Measurements from ENCODE around the gene ATP8A1.

Gene ATP8A1

GRCh38 chr4:42458657-42459056 lies 198.2 kb downstream of the ATP8A1 start:
- no peak for DNase-seq

DNA sequence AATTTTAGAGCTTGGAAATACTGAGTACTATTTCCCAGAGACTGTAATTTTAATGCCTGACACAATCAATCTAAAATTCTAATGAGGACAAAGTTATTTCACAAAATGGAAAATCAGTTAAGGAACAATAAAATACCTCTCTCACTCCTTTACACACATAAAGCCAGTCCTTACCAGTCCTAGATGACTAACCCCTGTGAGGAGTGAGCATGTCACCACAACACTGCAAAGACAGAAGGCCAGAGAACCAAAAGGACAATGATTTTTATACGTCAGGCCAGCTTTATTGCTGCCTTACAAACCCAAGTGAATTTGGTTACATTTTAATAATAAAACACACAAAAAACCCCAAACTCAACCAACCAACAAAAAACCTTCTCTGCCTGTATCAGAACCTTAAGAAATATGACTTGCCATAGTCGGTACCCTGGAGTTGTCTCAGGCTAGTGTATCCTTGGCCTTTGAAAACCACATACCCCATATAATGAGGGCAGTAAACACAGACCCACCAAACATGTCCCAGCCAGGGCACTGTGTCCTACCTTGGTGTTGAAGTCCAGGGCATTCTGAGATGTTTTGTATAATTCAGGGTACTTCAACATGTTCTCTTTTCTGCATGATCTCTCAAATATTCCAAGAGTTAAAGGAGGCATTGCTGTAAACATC lies 202.0 kb downstream of the ATP8A1 start:
- no peak for DNase-seq

- no peak for DNase-seq
Measured at GRCh38 chr4:42453612-42454011, 203.3 kb downstream of the ATP8A1 start.

DNA sequence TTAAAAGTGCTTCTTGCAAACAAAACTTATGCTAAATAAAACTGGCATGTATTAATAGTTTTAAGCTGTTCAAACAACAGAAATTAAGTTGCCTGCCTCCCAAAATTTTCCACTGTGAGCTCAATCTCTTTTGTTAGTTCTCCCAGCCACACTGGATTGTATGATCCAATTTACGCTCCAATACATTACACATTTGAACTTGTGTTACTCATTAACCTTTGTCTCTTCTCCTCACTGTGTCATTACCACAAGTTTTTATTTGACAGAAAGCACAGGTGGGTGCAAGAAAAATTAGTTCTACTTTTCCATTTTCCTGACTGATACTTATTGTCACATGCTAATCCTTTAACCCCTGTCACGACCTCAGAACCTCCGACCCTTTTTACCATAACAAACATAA lies 204.1 kb downstream of the ATP8A1 start:
- no peak for DNase-seq

GRCh38 chr4:42446823-42447222 lies 210.1 kb downstream of the ATP8A1 start:
- DNase-seq = no peak

DNA sequence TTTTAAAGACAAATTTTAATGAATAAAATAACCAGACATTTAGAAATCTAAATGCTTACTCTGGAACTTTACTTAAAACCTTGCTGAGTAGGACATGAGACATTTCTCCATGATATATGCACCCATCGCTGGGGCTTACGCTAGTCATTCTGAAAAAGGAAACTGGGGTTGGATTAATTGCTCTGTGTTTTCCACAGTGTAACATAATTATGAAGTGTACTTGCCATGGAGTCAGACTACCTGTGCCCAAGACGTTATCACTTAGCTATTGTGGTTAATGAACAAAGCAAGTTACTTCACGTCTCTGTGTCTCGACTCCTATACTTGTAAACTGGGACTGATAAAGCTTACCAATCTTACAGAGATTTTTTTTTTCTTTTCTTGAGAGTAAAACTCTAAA lies 211.9 kb downstream of the ATP8A1 start:
- no peak for DNase-seq

DNA sequence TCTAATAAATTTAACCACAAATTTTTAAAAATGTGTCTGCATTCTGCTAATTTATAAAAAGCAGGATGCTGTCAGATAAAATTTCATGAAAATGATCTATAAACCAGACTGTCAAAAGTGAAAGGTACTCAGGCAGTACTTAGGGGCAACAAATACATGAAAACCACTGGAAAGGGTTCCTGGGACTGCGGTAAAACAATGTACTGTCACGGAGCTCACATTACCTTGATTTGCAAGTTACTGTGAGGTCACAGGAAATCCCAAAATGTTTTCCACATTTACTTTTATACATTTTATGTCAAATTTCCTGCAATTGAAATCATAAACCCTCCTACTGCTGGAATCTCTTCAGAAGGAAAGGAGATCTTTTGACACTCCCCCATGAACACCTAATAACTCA lies 214.3 kb downstream of the ATP8A1 start:
- DNase-seq = no peak

DNA sequence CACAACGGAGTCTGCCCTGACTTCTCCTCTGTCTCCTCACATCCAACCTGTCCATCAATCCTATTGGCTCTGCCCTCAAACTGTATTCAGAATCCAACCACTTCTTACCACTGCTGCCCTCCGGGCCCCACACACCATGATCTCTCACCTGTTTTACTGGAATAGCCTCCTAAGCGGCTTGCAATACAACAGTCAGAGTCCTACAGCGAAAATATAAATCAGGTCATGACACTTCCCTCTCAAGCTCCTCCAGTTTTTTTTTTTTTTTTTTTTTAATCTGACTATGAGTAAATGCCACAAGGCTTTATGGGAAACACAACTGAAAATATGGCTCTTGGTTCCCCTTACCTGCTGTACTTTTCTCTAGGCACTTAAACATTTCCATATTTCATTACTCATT lies 216.8 kb downstream of the ATP8A1 start:
- DNase-seq = no peak

GRCh38 chr4:42436928-42437565 lies 219.9 kb downstream of the ATP8A1 start:
- no peak for DNase-seq

GRCh38 chr4:42428036-42428435 lies 228.9 kb downstream of the ATP8A1 start:
- DNase-seq = no peak

- no peak for DNase-seq
Measured at GRCh38 chr4:42425146-42426065, 231.5 kb downstream of the ATP8A1 start.

DNA sequence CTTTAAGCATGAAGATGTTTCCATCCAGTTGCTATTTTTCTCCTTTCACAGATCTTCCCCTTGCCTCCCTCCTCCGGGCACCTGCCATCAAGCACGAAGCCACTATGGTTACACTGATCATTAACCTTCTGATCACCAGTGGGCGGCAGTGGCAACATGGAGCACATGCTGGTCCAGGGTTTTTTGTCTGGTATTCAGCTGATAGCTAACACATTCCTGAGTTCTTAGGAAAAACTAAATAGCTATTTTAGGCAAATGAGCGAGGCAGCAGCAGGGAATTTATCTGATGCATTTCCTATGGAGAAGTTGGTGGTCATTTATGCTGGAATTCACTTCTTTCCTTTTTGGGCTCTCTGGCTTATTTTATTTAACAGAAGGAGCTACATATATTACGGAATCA lies 236.8 kb downstream of the ATP8A1 start:
- DNase-seq = no peak

DNA sequence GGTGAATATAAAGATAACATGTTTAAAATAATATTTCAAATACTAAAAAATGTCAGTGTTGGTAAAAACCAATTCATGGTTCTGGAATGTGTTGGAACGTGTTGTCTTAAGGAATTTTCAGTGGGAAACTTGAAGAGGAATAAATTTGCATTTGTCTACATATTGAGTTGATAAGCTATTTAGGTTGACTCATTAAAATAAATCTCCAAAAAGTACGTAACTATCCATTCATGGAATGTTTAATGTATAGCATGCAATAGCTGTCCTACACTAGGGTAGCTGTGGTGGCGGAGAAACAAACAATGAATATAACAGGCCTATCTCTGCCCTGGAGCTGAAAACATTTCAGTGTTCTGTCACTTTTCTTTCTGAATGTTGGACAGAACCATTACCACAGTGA lies 239.4 kb downstream of the ATP8A1 start:
- DNase-seq = no peak

DNA sequence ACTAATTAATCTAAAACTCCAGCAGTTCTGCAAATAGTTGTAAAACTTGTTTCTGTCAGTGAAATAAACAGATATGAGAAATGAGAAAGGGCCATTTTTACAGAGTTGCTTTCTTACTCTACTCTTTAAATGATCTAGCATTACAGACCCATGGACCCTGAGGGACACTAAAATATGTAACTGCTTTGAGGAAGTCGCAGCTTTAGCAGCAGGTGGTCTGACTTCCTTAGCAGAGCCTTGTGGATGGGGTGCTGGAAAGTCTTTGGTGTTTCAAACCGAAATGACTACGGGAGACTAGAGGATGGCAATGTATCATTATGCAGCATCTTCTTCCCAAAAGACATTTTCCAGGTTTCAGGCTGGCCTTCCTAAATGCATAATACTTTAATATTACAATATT lies 240.9 kb downstream of the ATP8A1 start:
- no peak for DNase-seq

DNA sequence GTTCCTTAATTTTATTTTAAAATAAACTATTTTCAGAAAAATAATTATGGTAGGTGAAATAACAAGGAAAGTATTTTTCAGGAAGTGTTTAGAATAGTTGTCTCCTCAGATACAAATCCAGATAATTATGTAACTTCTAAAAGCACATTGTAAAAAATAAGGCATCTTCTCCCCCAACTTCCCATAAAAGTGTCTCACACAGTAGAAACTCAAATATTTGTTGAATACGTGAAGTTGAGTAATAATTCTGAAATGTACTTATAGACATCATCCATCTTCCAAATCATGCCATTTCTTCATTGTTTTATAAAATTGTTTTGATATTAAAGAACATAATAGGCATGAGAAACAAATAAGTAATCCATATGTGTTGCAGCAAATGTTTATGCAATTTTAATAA lies 241.6 kb downstream of the ATP8A1 start:
- DNase-seq = no peak

GRCh38 chr4:42412251-42412650 lies 244.7 kb downstream of the ATP8A1 start:
- DNase-seq = no peak

- DNase-seq = no peak
Measured at GRCh38 chr4:42411803-42412202, 245.1 kb downstream of the ATP8A1 start.

DNA sequence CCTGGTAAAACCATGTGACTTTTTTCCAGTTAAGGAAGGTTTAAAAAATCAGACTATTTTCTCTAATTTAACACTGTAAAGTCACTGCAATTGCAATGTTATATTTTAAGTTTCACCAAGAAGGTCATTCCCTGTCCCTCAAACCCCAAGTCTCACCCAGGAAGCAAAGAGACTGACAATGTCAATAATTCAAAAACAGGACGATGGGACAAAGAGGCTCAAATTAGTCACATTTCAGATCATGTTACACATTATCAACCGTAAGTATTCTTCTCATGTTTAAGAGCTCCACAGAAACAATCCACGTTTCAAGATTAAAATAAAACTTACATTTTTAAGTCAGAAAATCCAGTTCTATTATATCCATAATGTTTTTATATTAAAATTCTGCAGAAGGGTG lies 246.5 kb downstream of the ATP8A1 start:
- DNase-seq = no peak

GRCh38 chr4:42404001-42404400 lies 252.9 kb downstream of the ATP8A1 start:
- DNase-seq = no peak

DNA sequence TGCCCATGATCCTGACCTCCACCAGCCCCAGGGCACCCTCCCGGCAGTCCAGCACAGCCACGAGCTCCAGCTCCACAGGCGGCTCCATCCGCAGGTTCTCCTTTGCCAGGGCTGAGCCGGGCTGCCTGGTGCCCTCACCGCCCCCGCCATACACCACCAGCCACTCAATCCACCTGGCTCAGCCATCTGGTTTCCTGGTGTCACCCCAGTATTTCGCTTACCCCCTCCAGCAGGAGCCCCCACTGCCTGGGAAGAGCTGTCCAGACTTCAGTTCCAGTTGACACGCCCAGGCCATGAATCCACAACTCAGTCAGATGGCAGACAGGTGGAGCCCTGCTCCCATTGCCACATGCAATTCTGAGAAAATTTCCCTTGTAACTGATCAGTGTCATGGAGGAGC lies 255.7 kb downstream of the ATP8A1 start:
- DNase-seq = no peak

DNA sequence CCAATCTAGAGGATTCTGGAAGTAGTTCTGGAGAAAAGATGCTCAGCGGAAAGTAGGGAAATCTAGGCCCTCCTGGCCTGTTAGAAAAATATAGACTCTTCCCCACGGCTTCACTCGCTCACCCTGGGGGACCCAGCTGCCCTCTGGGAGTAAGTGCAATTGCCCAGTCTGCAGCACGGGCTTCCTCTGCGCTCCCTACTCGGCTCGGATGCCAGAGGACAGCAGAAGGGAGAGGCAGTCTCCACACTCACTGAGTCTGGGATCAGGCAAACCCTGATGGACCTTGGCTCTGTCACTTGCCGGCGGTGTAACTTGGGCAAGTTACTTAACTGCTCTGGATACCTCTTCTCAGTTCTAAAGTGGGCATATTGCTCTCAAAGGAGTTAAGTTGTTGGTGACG lies 257.5 kb downstream of the ATP8A1 start:
- DNase-seq = no peak

DNA sequence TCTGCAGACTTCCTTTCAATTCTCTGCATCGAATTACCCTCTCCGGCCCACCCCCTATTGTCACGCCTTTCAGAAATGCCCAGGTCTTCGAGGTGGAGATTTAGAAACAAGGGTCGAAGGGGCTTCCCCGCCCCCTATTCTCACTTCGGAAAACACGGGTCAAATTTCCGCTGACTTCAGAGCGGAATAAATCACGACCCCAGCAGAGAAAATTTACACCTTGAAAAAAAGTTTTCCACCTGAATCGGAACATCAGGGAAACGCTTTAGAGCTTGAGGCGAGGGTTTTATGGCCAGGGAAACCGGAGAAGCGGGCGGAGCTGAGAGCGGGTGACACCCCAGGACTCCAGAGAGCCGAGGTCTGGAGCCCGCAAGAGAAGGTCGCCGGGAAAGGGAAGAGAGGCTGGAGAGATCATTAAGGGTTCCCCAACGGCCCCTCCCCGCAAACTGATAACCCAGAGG lies 258.0 kb downstream of the ATP8A1 start:
- no peak for DNase-seq

- DNase-seq = no peak
Measured at GRCh38 chr4:42398171-42398870, 258.6 kb downstream of the ATP8A1 start.

All from DMS79 treated with DMSO at 0.1 percent for 48 hours (cell line).